Measurements from ENCODE around the gene FILIP1L. TPM values are rescaled to one million over a fixed set of nuclear protein-coding genes. Genes with fewer than 3 reads are reported as not detected.

FILIP1L gene
- total and polyA plus RNA-seq, 2 of the 13 experiments (the other 11 are each of a cell fraction or from before 2014, with no cell fraction given): 8.1 to 187 TPM

DNA sequence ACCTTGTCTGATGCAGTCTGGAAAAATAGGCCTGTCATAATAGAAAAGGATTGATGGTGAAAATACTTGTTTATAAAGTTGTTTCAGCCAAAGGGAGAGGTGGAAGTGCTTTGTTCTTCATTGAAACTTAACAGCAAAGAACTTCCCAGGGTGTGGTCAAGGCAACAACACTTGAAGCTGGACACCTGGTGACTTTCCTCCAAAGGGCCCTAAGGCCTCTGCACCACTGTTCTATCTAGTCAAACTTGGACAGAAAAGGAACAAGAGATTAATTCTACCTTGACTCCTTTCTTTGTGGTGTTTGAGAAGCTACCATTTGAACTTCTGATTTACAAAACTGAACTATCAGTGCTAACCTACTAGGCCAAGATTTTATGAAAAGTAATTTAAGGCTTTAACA lies 194.6 kb downstream of the FILIP1L start (continued):
- TF ChIP-seq, protein P1, sequence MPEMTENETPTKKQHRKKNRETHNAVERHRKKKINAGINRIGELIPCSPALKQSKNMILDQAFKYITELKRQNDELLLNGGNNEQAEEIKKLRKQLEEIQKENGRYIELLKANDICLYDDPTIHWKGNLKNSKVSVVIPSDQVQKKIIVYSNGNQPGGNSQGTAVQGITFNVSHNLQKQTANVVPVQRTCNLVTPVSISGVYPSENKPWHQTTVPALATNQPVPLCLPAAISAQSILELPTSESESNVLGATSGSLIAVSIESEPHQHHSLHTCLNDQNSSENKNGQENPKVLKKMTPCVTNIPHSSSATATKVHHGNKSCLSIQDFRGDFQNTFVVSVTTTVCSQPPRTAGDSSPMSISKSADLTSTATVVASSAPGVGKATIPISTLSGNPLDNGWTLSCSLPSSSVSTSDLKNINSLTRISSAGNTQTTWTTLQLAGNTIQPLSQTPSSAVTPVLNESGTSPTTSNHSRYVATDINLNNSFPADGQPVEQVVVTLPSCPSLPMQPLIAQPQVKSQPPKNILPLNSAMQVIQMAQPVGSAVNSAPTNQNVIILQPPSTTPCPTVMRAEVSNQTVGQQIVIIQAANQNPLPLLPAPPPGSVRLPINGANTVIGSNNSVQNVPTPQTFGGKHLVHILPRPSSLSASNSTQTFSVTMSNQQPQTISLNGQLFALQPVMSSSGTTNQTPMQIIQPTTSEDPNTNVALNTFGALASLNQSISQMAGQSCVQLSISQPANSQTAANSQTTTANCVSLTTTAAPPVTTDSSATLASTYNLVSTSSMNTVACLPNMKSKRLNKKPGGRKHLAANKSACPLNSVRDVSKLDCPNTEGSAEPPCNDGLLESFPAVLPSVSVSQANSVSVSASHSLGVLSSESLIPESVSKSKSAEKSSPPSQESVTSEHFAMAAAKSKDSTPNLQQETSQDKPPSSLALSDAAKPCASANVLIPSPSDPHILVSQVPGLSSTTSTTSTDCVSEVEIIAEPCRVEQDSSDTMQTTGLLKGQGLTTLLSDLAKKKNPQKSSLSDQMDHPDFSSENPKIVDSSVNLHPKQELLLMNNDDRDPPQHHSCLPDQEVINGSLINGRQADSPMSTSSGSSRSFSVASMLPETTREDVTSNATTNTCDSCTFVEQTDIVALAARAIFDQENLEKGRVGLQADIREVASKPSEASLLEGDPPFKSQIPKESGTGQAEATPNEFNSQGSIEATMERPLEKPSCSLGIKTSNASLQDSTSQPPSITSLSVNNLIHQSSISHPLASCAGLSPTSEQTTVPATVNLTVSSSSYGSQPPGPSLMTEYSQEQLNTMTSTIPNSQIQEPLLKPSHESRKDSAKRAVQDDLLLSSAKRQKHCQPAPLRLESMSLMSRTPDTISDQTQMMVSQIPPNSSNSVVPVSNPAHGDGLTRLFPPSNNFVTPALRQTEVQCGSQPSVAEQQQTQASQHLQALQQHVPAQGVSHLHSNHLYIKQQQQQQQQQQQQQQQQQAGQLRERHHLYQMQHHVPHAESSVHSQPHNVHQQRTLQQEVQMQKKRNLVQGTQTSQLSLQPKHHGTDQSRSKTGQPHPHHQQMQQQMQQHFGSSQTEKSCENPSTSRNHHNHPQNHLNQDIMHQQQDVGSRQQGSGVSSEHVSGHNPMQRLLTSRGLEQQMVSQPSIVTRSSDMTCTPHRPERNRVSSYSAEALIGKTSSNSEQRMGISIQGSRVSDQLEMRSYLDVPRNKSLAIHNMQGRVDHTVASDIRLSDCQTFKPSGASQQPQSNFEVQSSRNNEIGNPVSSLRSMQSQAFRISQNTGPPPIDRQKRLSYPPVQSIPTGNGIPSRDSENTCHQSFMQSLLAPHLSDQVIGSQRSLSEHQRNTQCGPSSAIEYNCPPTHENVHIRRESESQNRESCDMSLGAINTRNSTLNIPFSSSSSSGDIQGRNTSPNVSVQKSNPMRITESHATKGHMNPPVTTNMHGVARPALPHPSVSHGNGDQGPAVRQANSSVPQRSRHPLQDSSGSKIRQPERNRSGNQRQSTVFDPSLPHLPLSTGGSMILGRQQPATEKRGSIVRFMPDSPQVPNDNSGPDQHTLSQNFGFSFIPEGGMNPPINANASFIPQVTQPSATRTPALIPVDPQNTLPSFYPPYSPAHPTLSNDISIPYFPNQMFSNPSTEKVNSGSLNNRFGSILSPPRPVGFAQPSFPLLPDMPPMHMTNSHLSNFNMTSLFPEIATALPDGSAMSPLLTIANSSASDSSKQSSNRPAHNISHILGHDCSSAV (CRISPR knock-in tag; IDR thresholded peaks at IDR 0.05; ENCODE audit: borderline replicate concordance): no peak
- TF ChIP-seq ZNF775 (CRISPR knock-in tag; IDR thresholded peaks at IDR 0.05; ENCODE audit: borderline replicate concordance): no peak
- TF ChIP-seq ZNF430 (CRISPR knock-in tag; IDR thresholded peaks at IDR 0.05): no peak
- no peak for TF ChIP-seq ZNF564 (CRISPR knock-in tag; IDR thresholded peaks at IDR 0.05)
- no peak for TF ChIP-seq DNMT1 (CRISPR knock-in tag; IDR thresholded peaks at IDR 0.05)

DNA sequence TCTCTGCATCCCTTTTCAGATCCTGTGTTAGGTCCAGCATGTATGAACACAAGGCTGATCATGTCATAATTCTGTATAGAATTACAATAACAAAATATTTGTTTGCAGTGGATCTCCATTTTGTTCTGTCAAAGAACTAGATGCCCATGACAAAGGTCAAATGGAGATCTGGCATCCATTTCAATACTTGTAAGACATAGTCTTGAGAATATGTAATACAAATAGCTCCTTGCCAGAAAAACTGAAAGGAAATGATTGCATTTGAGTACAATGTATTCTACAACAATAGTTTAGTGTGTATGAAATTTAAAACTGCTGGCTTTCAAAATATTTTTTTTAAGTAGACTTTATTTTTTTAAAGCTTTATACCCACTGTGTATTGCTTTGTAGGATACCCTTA lies 195.6 kb downstream of the FILIP1L start:
- H3K4me1 ChIP-seq (ENCODE audit: insufficient read depth, low read length): peaks cover 84% of the 10 kb centered on the region
- no peak overlapping the region for H3K4me3 ChIP-seq (replicated peaks in 1 of 3; ENCODE audit: insufficient read depth in 1 of 3, low read depth in 2 of 3, low read length in 3 of 3)
- TF ChIP-seq, protein P2, sequence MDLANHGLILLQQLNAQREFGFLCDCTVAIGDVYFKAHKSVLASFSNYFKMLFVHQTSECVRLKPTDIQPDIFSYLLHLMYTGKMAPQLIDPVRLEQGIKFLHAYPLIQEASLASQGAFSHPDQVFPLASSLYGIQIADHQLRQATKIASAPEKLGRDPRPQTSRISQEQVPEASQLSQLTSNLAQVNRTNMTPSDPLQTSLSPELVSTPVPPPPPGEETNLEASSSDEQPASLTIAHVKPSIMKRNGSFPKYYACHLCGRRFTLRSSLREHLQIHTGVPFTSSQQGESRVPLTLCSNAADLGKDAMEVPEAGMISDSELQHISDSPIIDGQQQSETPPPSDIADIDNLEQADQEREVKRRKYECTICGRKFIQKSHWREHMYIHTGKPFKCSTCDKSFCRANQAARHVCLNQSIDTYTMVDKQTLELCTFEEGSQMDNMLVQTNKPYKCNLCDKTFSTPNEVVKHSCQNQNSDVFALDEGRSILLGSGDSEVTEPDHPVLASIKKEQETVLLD (CRISPR knock-in tag; IDR thresholded peaks at IDR 0.05; ENCODE audit: low read depth): no peak
- FAIRE-seq (no peak), DNase-seq (ENCODE audit: low spot score) (no peak), ATAC-seq (no peak)
- peaks cover 4% of the 10 kb centered on the region for H3K79me2 ChIP-seq (ENCODE audit: insufficient read depth, low read length)
- in situ Hi-C loops (cut with HindIII; ENCODE audit: extremely low pct_ligation_motif_present, low pct_unique_long_range_greater_than_20kb) (no loop called here), intact Hi-C loops (cut with micrococcal nuclease; ENCODE audit: unreplicated experiment) (no loop called here)
- no peaks in the 10 kb centered on the region for H3K9me3 ChIP-seq (ENCODE audit: low read length)
- H3K27me3 ChIP-seq (ENCODE audit: control insufficient read depth in 1 of 2, insufficient read depth in 2 of 2, low read length in 2 of 2): no peaks in the 10 kb centered on the region
- H3K4me2 ChIP-seq (ENCODE audit: low read depth, low read length): no peak overlapping the region
- CTCF ChIA-PET (ENCODE audit: low intra/inter-chr PET ratio, low total read pairs): no interaction called here
- H3K36me3 ChIP-seq (replicated peaks in 1 of 2; ENCODE audit: control insufficient read depth in 1 of 2, insufficient read depth in 2 of 2, low read length in 2 of 2): no peaks in the 10 kb centered on the region
- no peaks in the 10 kb centered on the region for H4K20me1 ChIP-seq (ENCODE audit: insufficient read depth, low read length)
- no peak overlapping the region for H3K9ac ChIP-seq (ENCODE audit: insufficient read depth, low read depth, low read length)
- H3K27ac ChIP-seq (ENCODE audit: extremely low read length, insufficient read depth, low read length): no peak overlapping the region
- POLR2A ChIA-PET: no interaction called here
- H2AFZ ChIP-seq (ENCODE audit: low read length): no peak overlapping the region
- no TSS peak for BruUV-seq (replicated peaks)

Data from HepG2 (cell line).